Smooth muscle cell (in vitro differentiated cells): ENCODE measurements around the gene POU5F1. TPM values are rescaled to one million over a fixed set of nuclear protein-coding genes. Genes with fewer than 3 reads are reported as not detected.

Experiments used
- DNase-seq: peaks from one replicate; lab custom pipeline; 2025; ENCODE audit not compliant: unreplicated experiment; lab: John Stamatoyannopoulos, UW
- H2AFZ ChIP-seq: fragments of 200-600 bp; sonication (generic); 2 replicates; pipeline ENCODE4 v1.6.0; 2016; ENCODE audit warnings: antibody characterized with exemption, low read depth, mild to moderate bottlenecking
- H3F3A ChIP-seq: fragments of 200-600 bp; sonication (generic); 2 replicates; pipeline ENCODE4 v1.6.0; 2017; ENCODE audit warnings: antibody characterized with exemption, low read depth
- H3K27ac ChIP-seq: fragments of 200-600 bp; sonication (generic); 2 replicates; pipeline ENCODE4 v1.5.1; 2016; ENCODE audit warnings: low read depth, mild to moderate bottlenecking
- H3K27me3 ChIP-seq: fragments of 200-600 bp; sonication (generic); 2 replicates; pipeline ENCODE4 v1.6.1; 2016; ENCODE audit warnings: low read depth, mild to moderate bottlenecking
- H3K36me3 ChIP-seq: fragments of 200-600 bp; sonication (generic); 2 replicates; pipeline ENCODE4 v1.5.1; 2016; ENCODE audit warnings: low read depth
- H3K4me1 ChIP-seq: fragments of 200-600 bp; sonication (generic); 2 replicates; pipeline ENCODE4 v1.5.1; 2016; ENCODE audit warnings: low read depth
- H3K4me2 ChIP-seq: fragments of 200-600 bp; sonication (generic); 2 replicates; pipeline ENCODE4 v1.6.0; 2016; ENCODE audit warnings: mild to moderate bottlenecking
- H3K4me3 ChIP-seq: fragments of 200-600 bp; sonication (generic); 2 replicates; pipeline ENCODE4 v1.5.1; 2016; ENCODE audit warnings: mild to moderate bottlenecking
- H3K79me2 ChIP-seq: fragments of 200-600 bp; sonication (generic); 2 replicates; pipeline ENCODE4 v1.6.0; 2016; ENCODE audit warnings: low read depth, mild to moderate bottlenecking
- H3K9ac ChIP-seq: fragments of 200-600 bp; sonication (generic); 2 replicates; pipeline ENCODE4 v1.6.0; 2016; ENCODE audit warnings: low read depth
- H3K9me3 ChIP-seq: fragments of 200-600 bp; sonication (generic); replicated peaks from 2 replicates; pipeline ENCODE4 v1.5.1; 2016; ENCODE audit warnings: low read depth
- H4K20me1 ChIP-seq: fragments of 200-600 bp; sonication (generic); 2 replicates; pipeline ENCODE4 v1.6.0; 2016; ENCODE audit warnings: low read depth
- WGBS: methylation state at CpG from one replicate; pipeline ENCODE4 v1.1.7; 2016; ENCODE audit warnings: low lambda C conversion rate; 5-methylcytosine and 5-hydroxymethylcytosine counted together
- polyA plus RNA-seq: library from polyadenylated mRNA; unstranded; fragments of >200 nt; fragmentation: Nextera tagmentation; extraction: Ambion mirVana; gene quantifications from 2 replicates; pipeline ENCODE4 v1.2.1, GENCODE V29; 2016
- total RNA-seq: library from RNA; depleted of rRNA; stranded (reverse); fragments of >200 nt; gene quantifications from 2 replicates; pipeline ENCODE4 v1.2.3, GENCODE V29; 2014
- TF ChIP-seq, protein P1 (sequence below): fragments of 200-600 bp; sonication (generic); IDR thresholded peaks from 2 replicates; pipeline ENCODE4 v1.5.1; 2017; ENCODE audit warnings: borderline replicate concordance, mild to moderate bottlenecking, antibody characterized with exemption; ENCODE audit not compliant: insufficient read depth, poor library complexity, severe bottlenecking

The POU5F1 gene
- total and polyA plus RNA-seq, 2 experiments from 2014 or later = not detected

- no peak overlapping the region for H3K4me3 ChIP-seq
- no peaks in the 10 kb centered on the region for H3K27me3 ChIP-seq
- no peaks in the 10 kb centered on the region for H3K36me3 ChIP-seq
- TF ChIP-seq, protein P1, sequence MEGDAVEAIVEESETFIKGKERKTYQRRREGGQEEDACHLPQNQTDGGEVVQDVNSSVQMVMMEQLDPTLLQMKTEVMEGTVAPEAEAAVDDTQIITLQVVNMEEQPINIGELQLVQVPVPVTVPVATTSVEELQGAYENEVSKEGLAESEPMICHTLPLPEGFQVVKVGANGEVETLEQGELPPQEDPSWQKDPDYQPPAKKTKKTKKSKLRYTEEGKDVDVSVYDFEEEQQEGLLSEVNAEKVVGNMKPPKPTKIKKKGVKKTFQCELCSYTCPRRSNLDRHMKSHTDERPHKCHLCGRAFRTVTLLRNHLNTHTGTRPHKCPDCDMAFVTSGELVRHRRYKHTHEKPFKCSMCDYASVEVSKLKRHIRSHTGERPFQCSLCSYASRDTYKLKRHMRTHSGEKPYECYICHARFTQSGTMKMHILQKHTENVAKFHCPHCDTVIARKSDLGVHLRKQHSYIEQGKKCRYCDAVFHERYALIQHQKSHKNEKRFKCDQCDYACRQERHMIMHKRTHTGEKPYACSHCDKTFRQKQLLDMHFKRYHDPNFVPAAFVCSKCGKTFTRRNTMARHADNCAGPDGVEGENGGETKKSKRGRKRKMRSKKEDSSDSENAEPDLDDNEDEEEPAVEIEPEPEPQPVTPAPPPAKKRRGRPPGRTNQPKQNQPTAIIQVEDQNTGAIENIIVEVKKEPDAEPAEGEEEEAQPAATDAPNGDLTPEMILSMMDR = no peak
- DNase-seq = no peak
- H2AFZ ChIP-seq = no peak overlapping the region
- WGBS = 60% methylated on average over 2 of the region's 2 CpGs
- peaks cover 8% of the 10 kb centered on the region for H3K4me1 ChIP-seq
- H3K27ac ChIP-seq = no peak overlapping the region
- H3K9ac ChIP-seq = no peak overlapping the region
- no peak overlapping the region for H3K4me2 ChIP-seq
- no peaks in the 10 kb centered on the region for H3F3A ChIP-seq
- no peaks in the 10 kb centered on the region for H4K20me1 ChIP-seq
- H3K79me2 ChIP-seq = no peaks in the 10 kb centered on the region
- no peaks in the 10 kb centered on the region for H3K9me3 ChIP-seq
These were observed 28.1 kb downstream of the POU5F1 start for GRCh38 chr6:31142361-31142761.

GRCh38 chr6:31140643-31141042, 29.8 kb downstream of the POU5F1 start:
- Histone ChIP-seq H3K4me3 (no peak overlapping the region), H3K4me2 (no peak overlapping the region), H3K79me2 (no peaks in the 10 kb centered on the region), H3K9ac (no peak overlapping the region), H3K27ac (no peak overlapping the region), H4K20me1 (no peaks in the 10 kb centered on the region), H3F3A (no peaks in the 10 kb centered on the region), H3K36me3 (no peaks in the 10 kb centered on the region), H3K9me3 (no peaks in the 10 kb centered on the region), H2AFZ (no peak overlapping the region), H3K4me1 (peaks cover 8% of the 10 kb centered on the region), H3K27me3 (no peaks in the 10 kb centered on the region)
- 88% methylated on average over 15 of the region's 15 CpGs for WGBS
- TF ChIP-seq, protein P1 = no peak
- DNase-seq = no peak

GRCh38 chr6:31139599-31139998, 30.9 kb downstream of the POU5F1 start:
- H3K4me3 ChIP-seq = no peak overlapping the region
- no peaks in the 10 kb centered on the region for H3K36me3 ChIP-seq
- TF ChIP-seq, protein P1 = no peak
- no peak overlapping the region for H3K9ac ChIP-seq
- no peak overlapping the region for H3K27ac ChIP-seq
- 16% methylated on average over 4 of the region's 4 CpGs for WGBS
- H3K27me3 ChIP-seq = no peaks in the 10 kb centered on the region
- H4K20me1 ChIP-seq = no peaks in the 10 kb centered on the region
- H2AFZ ChIP-seq = no peak overlapping the region
- peaks cover 8% of the 10 kb centered on the region for H3K4me1 ChIP-seq
- no peak for DNase-seq
- no peak overlapping the region for H3K4me2 ChIP-seq
- no peaks in the 10 kb centered on the region for H3K9me3 ChIP-seq
- no peaks in the 10 kb centered on the region for H3F3A ChIP-seq
- no peaks in the 10 kb centered on the region for H3K79me2 ChIP-seq

DNA sequence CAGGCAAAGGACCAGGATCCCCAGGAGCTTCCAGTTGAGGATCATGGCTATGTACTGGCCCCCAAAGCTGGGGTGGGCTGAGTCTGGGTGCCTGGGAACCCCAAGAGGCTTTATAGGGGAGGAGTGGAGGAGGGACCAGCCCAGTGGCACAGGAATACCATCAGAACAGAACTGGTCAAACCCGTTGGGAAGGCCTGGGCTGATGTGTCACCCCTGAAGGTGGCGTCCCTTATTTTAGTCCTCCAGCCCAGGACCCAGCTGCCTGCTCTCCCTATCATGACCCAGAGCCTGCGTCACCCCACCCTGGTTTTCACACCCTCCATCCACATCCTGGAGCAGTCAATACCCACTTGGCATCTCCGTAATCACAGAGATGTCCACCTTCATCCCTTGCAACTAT, 31.5 kb downstream of the POU5F1 start, which contains the start of gene PSORS1C2:
Gene PSORS1C2 (minus strand): TSS at position 85 of the 400 bp plus-strand sequence. CDS start 40 bp downstream, at position 45.
- Histone ChIP-seq H2AFZ (no peak within 1 kb of the TSS), H4K20me1 (no peaks in the 10 kb centered on the region), H3K9ac (no peak within 1 kb of the TSS), H3K79me2 (no peaks in the 10 kb centered on the region), H3K27me3 (no peaks in the 10 kb centered on the region), H3K4me2 (peak within 1 kb of the TSS; percentile 82), H3F3A (no peaks in the 10 kb centered on the region), H3K4me3 (no peak within 1 kb of the TSS), H3K4me1 (peaks cover 8% of the 10 kb centered on the region), H3K27ac (no peak within 1 kb of the TSS), H3K36me3 (no peaks in the 10 kb centered on the region), H3K9me3 (no peaks in the 10 kb centered on the region)
- TF ChIP-seq, protein P1 = no peak
- DNase-seq = no peak
- 68% methylated on average over 4 of the region's 4 CpGs for WGBS
